GM10266 (cell line): Measurements from ENCODE around the gene HS3ST3A1.

Experiments
- DNase-seq: peaks from one replicate; pipeline ENCODE4 v3.0.0; 2012; ENCODE audit errors: extremely low spot score
- TF ChIP-seq, protein P1 (sequence below): IDR thresholded peaks from 2 replicates; pipeline ENCODE4 v1.5.1; 2012; ENCODE audit warnings: mild to moderate bottlenecking, low read depth; ENCODE audit not compliant: control insufficient read depth, insufficient read depth; ENCODE audit errors: missing control alignments

HS3ST3A1 gene

DNA sequence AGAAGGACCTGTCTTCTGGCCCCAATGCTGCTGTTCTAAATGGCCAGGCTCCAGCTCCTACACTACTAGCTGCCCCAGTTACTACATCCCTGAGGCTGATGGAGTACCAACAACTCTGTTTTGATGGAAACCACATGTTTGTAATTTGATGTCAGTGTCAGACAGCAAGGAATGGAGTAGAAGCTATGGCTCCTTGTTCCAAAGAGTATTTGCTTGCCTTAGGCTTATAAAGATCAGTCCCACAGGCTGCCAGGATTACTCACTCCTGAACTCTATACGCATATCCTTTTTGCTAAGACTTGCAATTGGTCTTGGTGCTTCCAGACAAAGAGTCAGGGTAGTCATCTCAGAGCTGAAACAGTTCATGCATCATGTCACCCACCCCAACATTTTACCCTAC lies 139.6 kb downstream of the HS3ST3A1 start:
- DNase-seq, result no peak
- TF ChIP-seq, protein P1, sequence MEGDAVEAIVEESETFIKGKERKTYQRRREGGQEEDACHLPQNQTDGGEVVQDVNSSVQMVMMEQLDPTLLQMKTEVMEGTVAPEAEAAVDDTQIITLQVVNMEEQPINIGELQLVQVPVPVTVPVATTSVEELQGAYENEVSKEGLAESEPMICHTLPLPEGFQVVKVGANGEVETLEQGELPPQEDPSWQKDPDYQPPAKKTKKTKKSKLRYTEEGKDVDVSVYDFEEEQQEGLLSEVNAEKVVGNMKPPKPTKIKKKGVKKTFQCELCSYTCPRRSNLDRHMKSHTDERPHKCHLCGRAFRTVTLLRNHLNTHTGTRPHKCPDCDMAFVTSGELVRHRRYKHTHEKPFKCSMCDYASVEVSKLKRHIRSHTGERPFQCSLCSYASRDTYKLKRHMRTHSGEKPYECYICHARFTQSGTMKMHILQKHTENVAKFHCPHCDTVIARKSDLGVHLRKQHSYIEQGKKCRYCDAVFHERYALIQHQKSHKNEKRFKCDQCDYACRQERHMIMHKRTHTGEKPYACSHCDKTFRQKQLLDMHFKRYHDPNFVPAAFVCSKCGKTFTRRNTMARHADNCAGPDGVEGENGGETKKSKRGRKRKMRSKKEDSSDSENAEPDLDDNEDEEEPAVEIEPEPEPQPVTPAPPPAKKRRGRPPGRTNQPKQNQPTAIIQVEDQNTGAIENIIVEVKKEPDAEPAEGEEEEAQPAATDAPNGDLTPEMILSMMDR, result no peak

DNA sequence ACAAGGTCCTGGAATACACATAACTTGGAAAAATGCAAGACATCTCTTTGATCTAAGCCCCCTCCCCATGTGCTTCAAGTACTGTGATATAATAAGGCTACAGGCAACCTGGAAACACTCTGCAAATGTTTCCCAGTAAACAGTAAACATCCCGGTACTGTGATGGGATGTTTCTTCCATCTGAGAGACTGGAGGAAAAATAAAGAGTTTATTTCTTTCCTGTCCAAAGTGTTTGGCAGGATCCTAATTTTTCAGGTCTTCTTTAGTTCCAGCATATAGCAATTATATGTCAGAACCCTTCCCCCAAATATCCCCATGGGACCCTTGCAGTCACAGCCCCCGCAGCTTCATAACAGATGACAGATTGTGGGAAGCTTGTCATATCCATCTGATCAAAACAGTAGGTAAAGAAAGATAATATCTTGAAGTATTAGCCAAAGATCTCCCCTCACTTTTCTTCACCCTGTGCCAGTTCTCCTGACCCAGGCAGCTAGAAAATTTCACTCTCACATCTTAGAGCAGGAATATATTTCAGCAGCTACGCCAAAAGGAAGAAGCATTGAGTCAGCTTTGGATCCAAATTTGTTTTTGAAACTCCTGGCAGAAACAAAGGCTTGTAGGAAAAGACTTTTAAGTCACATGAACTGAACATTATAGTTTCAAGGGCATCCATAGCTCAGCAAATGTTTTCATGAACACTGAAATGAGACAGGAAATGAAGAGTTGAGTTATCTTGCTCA lies 141.3 kb downstream of the HS3ST3A1 start:
- no peak for DNase-seq
- TF ChIP-seq, protein P1, result no peak

DNA sequence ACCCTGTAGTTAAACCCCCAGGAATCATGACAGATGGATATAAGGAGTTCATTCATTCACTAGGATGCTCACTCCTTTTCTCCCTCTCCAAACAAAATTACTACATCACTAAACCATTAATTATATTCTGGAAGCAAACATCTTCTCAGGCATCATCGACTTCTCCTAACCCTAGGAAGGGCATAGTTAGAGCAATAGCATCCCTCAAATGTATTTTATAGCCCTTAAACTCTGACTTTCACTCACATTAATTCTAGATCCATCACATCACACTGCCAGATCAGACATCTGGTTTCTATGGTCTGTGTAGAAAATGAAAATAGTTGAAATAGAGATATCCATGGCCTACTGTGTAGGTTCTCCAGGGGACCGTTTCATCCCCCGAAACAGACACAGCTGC lies 143.9 kb downstream of the HS3ST3A1 start:
- TF ChIP-seq, protein P1, result no peak
- no peak for DNase-seq
